CD4-positive, alpha-beta T cell treated with Interferon alpha-2 for 1 hour (primary cell): Measurements from ENCODE around the gene C22orf42.
"Not testable (repeated sequence)": the region's sequence is repeated elsewhere in the genome, so short reads cannot be mapped to it uniquely, and the experiment has no call there.

Source experiments
- DNase-seq, 2 donors: peaks; one replicate each; pipeline ENCODE4 v3.0.0-alpha.2; 2020 to 2022

Gene C22orf42

DNA sequence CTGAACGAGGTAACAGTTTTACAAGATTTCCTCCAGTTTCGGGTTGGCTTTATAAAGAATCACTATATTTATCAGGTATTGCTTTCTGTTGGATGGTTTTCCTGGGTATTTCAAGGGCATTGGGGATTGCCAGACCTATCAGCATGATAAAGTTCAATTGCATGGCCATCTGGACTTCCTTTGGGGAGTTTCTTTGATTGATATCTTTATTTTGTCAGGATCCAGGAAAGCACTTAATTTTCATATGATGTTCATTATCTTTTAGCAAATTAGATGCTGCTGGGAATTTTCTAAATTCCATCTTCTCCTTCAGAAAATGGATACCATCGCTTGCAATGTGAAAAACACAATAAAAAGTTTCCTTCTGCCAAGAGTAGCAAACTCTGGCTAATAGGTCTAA, 24.5 kb upstream of the C22orf42 start:
- no peak for DNase-seq

DNA sequence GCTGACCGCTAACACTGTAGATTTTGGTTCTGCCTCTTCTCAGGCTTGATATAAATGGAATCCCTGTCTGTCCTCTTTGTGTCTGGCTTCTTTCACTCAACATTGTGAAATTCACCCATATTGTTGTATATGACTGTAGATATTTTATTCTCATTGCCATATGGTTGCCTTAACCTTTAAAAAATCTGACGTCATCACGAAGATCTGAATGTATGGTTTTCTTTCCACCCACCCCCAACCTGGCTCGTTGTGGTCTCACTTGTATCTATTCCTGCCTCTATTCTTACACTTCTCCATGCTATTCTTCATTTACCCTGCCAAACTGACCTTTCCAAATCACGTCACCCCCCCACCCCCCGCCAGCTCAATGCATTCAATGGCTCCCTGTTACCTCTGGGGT, 21.9 kb upstream of the C22orf42 start:
- no peak for DNase-seq

DNA sequence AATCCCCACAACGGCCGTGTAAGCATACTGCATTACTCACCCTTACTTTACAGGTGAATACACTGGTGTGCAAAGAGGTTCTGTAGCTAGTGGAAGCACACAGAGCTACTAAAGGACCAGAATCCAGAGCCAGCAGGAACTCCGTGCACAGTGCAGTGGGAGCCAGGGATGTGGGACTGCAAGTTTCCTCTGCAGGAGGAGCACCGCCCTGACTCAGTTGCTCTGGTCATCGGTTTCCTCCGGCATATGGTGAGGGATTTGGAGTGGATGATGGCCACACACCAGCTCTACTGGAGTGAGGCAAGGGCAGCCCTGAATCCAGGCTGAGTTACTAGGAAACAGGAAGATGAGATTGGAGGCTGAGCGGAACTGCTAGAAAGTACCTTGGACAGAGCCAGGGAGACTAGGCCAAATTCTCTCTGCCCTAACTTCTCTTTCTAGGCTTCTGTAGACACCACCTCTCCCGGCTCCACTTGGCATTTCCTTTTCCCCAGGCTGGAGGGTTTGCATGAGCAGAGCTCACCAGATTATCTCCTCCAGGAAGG, 18.2 kb upstream of the C22orf42 start:
- DNase-seq = no peak

DNA sequence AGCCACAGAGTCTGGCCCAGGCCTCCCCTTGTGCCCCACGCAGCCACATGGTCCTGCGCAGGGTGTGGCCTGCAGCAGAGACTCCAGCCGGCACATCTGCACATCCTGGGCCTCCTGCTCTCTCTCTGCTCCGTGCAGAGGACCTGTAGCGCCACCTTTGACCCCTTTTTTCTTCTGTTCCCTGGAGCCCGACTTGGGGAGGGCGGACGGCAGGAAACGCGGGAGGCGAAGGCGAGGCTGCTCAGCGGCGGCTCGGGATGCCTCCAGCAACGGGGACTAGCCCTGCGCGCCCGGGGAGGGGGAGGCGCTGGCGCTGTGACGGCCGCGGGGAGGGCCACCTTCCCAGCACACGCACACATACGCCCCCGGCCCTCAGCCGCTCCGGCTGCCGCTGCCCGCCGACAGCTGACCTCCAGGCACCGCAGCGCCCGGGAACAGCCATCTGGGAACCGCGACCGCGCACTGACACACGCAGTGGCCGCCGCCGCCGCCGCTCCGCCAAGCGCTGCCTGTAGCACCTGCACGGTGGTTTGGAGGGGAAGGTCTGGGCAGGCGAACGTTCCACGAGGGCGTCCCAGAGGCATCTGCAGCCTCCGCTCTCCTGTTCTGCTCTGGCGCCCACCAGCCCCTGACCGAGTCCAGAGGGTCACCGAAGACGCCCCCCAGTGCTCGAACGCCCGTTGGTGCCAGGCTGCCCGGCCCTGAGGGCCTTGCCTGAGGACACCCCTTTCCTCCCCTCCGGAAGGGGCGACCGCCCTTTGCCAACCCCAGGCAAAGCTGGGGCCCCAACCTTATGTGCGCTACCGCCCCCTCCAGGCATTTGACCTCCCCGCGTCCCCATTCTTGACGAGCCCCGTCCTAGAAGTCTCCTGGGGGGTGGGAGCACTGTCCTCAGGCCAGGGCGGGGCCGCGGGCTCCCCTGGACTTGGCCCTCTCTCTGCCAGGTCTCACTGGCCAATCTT, 16.9 kb upstream of the C22orf42 start:
- DNase-seq = peak in 1 of 2 donors; percentile 13

DNA sequence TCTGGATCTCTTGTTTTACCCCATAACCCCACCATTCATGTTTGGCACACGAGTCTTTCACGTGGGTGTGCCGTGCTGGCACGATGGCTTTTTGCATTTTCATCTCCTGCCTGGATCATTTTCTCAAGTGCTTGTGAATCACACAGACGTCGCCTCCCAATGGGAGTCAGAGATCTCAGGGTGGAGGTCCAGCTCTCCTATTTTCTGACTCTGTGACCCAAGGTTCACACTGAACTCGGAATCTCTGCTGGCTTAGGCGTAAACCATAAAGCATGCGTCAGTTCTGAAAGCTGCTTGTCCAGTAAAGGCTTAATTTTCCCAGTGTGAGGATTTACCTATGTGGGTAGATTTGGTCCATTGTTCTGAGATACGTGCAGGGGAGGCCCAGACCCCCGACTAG, 16.0 kb upstream of the C22orf42 start:
- DNase-seq = no peak

DNA sequence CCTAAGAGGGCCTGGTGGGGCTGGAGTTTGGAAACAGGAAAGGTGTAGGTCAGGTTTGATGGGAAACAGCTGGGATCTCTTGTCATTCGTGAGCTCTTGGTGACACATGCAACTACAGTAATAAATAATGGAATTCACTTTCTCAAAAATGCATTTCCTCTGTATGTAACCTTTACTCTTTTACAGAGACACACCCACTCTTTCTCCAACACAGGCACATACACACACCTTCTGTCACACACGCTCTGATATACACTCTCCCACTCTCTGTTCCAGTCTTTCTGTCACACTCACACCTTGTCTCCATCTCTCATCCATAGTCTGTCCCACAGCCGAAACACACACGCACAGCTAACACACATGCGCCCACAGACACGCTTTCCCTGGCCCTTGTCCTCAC, 6.6 kb upstream of the C22orf42 start:
- no peak for DNase-seq

DNA sequence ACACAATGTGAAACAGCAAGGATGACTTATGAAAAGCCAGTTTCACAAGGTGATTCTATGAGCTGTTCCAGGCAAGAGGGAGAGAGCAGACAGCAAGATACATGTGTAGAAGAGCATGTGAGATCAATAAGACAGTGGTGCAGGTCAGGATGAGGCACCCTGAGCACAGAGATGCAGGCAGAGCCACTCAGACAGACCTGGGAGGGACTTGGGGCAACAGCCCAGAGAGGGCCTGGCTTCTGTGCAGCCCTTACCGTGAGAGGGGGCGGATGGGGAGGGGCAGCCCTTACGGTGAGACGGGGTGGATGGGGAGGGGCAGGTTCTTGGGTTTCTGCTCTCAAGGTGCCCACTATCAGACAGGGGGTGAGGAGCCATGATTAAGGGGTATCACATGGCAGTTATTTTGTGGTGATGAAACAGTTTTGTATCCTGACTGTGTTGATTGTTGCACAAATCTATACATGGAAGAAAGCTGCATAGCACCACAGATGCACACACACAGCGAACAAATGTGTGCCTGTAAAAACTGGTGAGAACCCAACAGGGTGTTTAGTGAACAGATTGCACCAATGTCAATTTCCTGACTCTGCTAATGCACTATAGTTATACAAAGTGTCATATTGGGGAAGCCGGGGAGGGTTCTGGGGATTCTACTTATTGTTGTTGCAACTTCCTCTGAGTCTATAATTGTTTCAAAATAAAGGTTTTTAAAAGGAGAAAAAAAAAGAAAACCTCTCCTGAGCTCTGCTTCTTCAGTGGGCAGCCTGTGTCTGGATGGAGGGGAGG, 5.2 kb upstream of the C22orf42 start:
- peak in 1 of 2 donors; percentile 10 for DNase-seq

DNA sequence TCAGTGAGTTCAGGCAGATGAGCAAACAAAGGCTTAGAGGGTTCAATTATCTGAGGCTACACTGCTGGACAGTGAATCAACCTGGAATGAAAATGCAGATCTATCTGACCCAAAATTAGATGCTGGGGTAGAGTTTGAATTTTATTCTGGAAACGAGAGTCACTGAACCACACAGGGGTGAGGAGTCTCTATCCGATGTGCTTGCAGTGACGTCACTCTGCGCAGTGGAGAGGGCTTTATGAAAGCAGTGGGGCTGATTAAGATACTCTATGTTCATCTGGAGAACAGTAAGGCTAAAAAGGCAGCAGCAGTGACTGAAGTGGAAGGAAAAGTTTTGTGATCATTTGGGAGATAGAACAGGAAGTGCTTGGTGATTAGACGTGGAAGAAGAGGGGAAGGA, 1.3 kb upstream of the C22orf42 start:
- not testable (repeated sequence) for DNase-seq

DNA sequence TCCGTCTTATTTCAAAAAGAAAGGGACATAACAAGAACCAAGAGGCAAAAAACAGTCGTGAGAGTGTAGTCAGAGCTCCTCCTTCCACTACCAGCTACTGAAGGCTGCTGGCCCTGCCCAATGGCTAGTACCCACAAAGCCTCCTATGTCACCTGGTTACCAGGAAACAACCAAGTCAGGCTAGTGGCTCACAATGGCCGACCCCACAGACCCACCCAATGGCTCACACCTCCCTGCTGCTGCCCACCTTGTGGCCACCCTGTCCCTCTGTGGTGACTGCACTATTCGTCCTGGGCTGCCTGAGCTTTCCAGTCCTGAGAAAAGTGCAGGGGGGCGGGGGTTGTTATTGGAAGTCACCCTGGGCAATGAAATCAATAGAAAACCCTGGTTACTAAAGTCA, 1.5 kb downstream of the C22orf42 start:
- DNase-seq = not testable (repeated sequence)

DNA sequence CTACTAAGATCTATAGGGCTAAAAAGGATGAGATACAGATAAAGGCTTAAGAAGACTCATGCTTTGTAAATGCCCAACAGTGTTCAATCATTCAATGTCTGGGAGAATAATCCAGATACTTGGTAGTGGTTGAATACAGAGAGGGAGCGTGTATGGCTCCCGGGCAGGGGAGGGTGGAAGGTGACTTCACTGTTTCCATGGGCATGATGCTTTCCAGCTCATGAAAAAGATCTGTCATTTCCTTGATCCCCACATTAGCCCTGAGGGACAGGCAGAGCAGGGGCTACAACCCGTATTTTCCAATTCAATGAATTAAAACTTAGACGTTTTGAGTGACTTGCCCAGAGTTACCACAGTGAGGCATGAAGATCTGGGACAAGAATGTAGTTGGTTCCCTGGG, 4.4 kb downstream of the C22orf42 start:
- DNase-seq = not testable (repeated sequence)

DNA sequence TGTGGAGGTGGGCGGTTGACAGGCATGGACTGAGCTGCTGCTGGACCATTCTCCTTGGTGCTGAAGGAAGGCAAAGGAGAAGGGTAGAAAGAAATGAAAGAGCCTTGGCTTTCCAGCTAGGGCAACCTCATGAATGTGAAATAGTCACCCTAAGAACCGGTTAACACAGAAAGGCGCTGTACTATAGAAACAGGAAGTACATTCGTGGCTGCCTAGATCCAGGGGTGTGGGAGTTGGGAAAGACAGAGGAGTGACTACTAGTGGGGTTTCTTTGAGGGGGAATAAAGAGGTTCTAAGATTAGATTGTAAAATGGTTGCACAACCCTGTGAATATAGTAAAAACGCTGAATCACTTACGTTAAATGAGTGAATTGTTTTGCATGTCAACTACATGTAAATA, 7.5 kb downstream of the C22orf42 start:
- DNase-seq = not testable (repeated sequence)

DNA sequence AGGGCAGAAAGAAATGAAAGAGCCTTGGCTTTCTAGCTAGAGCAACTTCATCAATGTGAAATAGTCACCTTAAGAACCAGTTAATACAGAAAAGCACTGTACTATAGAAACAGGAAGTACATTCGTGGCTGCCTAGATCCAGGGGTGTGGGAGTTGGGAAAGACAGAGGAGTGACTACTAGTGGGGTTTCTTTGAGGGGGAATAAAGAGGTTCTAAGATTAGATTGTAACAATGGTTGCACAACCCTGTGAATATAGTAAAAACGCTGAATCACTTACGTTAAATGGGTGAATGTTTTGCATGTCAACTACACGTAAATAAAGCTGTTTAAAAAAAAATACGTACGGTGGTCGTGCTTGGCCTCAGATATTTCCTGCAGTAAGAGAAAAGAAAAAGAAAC, 8.5 kb downstream of the C22orf42 start:
- DNase-seq = not testable (repeated sequence)

DNA sequence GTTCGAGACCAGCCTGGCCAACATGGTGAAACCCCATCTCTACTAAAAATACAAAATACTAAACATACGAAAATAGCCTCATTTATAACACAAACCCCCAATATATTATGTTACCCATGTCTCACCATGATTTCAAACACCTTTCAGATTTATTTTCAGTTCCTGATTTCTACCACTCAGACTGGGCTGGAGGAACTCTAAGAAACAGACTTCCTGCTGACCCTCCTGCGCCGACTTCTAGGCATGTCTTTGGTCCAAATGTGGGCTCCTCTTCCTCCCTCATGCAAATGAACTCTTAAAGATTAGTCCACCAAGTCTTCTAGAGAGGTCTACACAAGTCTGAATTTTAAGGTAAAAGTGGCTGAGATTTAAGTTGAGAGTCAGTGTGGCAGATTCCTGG, 10.7 kb downstream of the C22orf42 start:
- not testable (repeated sequence) for DNase-seq

DNA sequence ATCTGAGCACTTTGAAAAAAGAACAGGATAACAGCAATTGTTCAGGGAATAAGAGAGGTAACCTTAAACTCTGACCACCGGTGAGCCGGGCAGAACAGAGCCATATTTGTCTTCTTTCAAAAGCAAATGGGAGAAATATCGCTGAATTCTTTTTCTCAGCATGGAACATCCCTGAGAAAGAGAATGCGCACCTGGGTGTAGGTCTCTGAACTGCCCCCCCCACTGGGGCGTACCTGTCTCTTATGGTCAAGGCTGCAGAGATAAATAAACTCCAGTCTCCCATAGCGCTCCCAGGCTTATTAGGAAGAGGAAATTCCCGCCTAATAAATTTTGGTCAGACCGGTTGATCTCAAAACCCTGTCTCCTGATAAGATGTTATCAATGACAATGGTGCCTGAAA, 12.0 kb downstream of the C22orf42 start:
- not testable (repeated sequence) for DNase-seq

DNA sequence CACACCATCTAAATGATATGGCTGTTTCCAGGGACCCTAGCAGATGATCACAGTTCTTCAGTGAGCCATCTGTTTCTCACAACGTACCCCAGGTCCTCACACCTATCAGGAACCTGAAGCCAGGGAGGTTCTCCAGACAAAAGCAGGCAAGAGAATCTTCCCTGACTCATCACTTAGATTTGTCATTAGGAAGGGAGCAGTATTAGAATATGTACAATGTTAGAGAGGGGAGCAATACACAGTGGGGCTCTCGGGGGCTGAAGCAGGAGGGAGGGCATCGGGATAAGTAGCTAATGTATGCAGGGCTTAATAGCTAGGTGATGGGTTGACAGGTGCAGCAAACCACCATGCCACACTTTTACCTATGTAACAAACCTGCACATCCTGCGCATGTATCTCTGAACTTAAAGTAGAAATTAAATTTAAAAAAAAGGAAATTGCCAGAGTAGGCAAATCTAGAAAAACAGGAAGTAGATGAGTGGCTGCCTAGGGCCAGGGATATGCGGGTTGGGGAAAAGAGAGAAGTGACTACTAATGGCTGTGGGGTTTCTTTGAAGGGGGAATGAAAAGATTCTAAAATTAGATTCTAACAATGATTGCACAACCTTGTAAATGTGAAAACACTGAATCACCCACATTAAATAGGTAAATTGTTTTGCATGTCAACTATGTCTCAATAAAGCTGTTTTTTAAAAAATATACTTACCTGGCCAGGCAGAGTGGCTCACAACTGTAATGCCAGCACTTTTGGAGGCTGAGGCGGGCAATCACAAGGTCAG, 14.4 kb downstream of the C22orf42 start:
- peak; percentile 24 to 58 for DNase-seq

DNA sequence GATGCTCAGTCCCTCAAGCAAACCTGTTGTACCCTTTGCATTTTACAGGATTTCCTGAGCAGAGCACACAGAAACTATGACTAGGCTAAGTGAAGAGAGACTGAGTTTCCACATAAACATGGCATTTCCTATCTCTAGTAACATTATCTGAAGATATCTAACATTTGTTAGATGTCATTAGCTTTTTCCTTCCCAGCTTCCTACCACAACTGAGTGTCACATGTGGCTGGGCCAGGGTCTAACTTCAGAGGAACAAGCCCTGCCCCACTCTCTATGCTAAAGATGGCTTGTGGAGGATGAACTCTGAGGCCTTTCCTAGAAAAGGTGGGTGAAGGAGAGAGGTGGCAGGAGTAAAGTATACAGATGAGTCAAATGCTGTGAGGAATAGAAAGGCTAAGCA, 16.5 kb downstream of the C22orf42 start:
- no peak for DNase-seq

DNA sequence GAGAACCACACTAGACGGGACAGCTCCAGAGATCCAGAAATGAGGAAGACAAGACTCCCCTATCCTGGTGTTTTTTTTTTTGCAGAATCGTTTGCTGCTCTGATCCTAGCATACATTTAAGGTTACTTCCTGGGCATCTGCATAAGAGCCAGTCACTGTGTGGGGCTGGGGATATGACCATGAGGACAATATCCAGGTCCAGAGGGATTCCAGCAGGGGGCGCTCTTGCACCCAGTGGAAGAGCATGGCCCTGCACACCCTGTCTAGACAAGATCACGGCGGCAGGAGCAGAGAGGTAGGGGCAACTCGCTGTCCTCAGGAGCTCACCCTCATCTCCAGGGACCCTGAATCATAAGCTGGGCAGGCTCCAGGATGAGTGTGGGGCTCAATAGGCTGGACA, 18.4 kb downstream of the C22orf42 start:
- peak in 1 of 2 donors; percentile 44 for DNase-seq

DNA sequence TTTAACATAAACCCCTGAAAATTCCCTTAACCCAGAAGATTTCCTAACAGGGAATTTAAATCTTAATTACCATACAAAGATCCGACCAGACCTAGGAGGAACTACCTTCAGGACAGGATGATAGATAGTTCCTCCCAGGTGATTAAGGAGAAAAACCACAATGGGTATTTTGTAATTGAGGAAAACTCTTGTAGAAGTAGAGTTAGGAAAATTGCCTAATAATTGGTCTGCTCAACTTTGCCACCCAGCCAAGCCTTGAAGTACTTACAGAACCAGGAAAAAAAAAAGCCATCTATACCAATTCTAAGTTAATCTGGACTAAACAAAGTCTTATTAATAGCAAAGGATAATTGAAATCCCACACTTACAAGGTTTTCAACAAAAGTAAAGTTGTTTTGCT, 20.5 kb downstream of the C22orf42 start:
- DNase-seq = not testable (repeated sequence)

DNA sequence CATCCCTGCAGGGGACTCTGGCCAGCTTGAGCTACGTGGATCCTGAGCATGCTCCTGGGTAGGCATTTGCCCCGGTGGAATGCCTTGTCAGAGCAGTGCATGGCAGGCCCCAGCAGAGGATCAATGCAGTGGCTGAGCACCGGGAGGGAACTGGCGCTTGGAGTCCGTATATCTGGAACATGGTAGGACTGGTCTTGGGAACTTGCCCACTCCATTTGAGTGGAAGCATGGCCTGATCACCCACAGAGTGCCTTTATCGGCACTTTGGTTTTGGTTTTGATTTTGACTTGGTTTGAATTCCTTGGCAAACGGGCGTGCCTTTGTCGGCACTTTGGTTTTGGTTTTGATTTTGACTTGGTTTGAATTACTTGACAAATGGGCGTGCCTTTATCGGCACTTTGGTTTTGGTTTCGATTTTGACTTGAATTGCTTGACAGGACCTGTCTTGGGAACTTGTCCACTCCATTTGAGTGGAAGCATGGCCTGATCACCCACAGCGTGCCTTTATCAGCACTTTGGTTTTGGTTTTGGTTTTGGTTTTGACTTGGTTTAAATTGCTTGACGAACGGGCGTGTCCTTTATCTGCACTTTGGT, 21.3 kb downstream of the C22orf42 start:
- peak; percentile 70 to 88 for DNase-seq

DNA sequence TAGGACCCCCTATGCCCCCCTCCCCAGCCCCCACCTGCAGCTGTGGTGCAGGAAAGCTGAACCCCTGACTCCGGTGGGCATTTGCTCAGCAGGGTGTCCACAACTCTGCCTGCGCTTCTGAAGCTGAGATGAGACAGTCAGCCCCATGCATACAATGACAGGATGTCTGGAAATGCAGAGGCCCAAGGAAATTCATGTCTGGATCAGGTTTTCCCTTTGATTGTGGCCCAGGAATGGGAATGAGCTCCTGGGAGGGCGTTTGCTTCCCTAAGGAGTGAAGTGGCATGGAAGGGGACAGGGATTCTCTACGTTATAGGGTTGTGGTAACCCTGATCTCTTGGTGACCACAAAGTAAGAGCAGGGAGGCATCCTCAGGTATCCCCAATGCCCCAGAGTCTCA, 22.2 kb downstream of the C22orf42 start:
- DNase-seq = not testable (repeated sequence)

DNA sequence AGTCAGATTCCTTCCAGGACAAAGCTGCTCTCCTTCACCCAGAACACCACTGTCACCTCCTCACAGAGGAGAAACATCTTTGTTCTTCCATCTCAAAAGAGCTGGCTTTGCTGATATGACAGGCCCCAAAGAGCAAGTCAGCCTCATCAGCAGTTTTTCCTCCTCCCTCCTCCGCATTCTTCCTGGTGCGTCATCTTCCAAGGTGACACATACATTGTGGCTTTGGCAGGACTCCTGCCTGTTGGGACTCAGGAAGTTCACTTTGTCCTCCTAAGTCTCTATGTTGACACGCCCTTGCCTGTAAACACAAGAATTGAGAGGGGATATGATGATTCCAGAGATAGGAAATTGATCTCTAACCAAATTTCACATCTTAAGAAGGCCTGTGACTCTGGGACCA, 23.1 kb downstream of the C22orf42 start:
- not testable (repeated sequence) for DNase-seq

DNA sequence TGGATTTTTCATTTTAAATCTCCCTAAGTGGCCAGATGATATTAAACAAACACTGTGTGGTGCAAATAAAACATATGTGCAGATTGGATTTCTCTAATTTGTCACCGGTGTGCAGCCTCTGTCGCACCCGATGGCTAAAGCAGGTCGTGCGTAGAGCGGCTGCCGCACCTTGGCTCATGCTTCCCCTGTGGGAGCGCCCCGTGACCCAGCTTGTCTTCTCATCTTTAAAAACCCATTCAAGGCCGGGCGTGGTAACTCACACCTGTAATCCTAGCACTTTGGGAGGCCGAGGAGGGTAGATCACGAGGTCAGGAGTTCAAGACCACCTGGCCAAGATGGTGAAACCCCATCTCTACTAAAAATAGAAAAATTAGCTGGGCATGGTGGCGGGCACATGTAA, 24.3 kb downstream of the C22orf42 start:
- not testable (repeated sequence) for DNase-seq
